ENCODE data around the gene POLN. TPM values are rescaled to one million over a fixed set of nuclear protein-coding genes. Genes with fewer than 3 reads are reported as not detected.
"Not testable (repeated sequence)": the region's sequence is repeated elsewhere in the genome, so short reads cannot be mapped to it uniquely, and the experiment has no call there.

The POLN gene
- total and polyA plus RNA-seq, 2 donors from 2014 or later: 1.3 to 3.8 TPM

DNA sequence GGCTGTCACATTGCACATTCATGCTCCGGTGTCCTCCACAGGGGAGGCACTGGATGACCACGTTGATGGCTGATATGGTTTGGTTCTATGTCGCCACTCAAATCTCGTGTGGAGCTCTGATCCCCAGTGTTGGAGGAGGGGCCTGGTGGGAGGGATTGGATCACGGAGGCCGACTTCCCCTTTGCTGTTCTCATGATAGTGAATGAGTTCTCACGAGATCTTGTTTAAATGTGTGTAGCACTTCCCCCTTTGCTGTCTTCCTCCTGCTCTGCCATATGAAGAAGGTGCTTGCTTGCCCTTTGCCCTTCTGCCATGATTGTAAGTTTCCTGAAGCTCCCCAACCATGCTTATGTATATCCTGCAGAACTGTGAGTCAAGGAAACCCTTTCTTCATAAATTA, 205.1 kb downstream of the POLN start:
- Histone ChIP-seq H3K4me3 (ENCODE audit: low read length in 3 of 3) (no peak overlapping the region), H3K27me3 (ENCODE audit: control insufficient read depth, insufficient read depth, low read length) (no peaks in the 10 kb centered on the region), H3K36me3 (ENCODE audit: control insufficient read depth in 2 of 3, insufficient read depth in 3 of 3, low read length in 3 of 3) (no peaks in the 10 kb centered on the region), H3K9ac (ENCODE audit: low read length in 3 of 3) (no peak overlapping the region), H3K9me3 (ENCODE audit: control insufficient read depth in 2 of 3, insufficient read depth in 1 of 3, low read length in 3 of 3) (no peaks in the 10 kb centered on the region), H3K27ac (ENCODE audit: low read depth in 2 of 2, low read length in 2 of 2) (no peak overlapping the region), H3K4me1 (ENCODE audit: control insufficient read depth in 2 of 3, insufficient read depth in 2 of 3, low read depth in 1 of 3, low read length in 3 of 3) (peaks cover 0 to 4% (median 0%) of the 10 kb centered on the region in 3 donors)
- TF ChIP-seq, protein P1, sequence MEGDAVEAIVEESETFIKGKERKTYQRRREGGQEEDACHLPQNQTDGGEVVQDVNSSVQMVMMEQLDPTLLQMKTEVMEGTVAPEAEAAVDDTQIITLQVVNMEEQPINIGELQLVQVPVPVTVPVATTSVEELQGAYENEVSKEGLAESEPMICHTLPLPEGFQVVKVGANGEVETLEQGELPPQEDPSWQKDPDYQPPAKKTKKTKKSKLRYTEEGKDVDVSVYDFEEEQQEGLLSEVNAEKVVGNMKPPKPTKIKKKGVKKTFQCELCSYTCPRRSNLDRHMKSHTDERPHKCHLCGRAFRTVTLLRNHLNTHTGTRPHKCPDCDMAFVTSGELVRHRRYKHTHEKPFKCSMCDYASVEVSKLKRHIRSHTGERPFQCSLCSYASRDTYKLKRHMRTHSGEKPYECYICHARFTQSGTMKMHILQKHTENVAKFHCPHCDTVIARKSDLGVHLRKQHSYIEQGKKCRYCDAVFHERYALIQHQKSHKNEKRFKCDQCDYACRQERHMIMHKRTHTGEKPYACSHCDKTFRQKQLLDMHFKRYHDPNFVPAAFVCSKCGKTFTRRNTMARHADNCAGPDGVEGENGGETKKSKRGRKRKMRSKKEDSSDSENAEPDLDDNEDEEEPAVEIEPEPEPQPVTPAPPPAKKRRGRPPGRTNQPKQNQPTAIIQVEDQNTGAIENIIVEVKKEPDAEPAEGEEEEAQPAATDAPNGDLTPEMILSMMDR (IDR thresholded peaks at IDR 0.05; ENCODE audit: borderline replicate concordance, extremely low read depth, insufficient read depth): no peak
- DNase-seq (peak in 1 of 5 donors; percentile 16), FAIRE-seq (no peak)
- intact Hi-C loops (cut with DNase I): no loop called here

DNA sequence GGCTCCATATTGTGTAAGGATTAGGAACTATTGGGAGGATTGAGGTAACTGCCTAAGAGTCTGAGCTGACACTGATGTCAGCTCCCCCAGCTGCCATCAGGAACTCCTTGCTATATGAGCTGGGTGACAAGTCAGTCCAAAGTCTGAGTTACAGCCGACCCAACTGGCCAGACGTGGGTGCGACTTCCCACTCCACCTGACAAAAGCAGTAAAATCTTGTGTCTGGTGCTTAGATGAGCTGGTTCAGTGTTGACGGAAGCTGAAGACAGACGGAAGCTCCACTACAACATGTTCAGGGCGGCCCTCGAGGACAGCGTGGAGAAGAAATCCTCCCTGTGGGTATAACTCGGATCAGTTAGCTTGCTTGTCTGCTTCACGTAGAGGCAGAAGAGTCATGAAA, 205.6 kb downstream of the POLN start:
- intact Hi-C loops (cut with DNase I): no loop called here
- no peak overlapping the region for H3K9ac ChIP-seq (ENCODE audit: low read length in 3 of 3)
- DNase-seq (peak in 2 of 5 donors; percentile 6 to 26), FAIRE-seq (no peak)
- no peaks in the 10 kb centered on the region for H3K27me3 ChIP-seq (ENCODE audit: control insufficient read depth, insufficient read depth, low read length)
- TF ChIP-seq, protein P1 (IDR thresholded peaks at IDR 0.05; ENCODE audit: borderline replicate concordance, extremely low read depth, insufficient read depth): no peak
- H3K27ac ChIP-seq (ENCODE audit: low read depth in 2 of 2, low read length in 2 of 2): no peak overlapping the region
- no peak overlapping the region for H3K4me3 ChIP-seq (ENCODE audit: low read length in 3 of 3)
- peaks cover 0 to 2% (median 0%) of the 10 kb centered on the region in 3 donors for H3K4me1 ChIP-seq (ENCODE audit: control insufficient read depth in 2 of 3, insufficient read depth in 2 of 3, low read depth in 1 of 3, low read length in 3 of 3)
- no peaks in the 10 kb centered on the region for H3K36me3 ChIP-seq (ENCODE audit: control insufficient read depth in 2 of 3, insufficient read depth in 3 of 3, low read length in 3 of 3)
- no peaks in the 10 kb centered on the region for H3K9me3 ChIP-seq (ENCODE audit: control insufficient read depth in 2 of 3, insufficient read depth in 1 of 3, low read length in 3 of 3)

DNA sequence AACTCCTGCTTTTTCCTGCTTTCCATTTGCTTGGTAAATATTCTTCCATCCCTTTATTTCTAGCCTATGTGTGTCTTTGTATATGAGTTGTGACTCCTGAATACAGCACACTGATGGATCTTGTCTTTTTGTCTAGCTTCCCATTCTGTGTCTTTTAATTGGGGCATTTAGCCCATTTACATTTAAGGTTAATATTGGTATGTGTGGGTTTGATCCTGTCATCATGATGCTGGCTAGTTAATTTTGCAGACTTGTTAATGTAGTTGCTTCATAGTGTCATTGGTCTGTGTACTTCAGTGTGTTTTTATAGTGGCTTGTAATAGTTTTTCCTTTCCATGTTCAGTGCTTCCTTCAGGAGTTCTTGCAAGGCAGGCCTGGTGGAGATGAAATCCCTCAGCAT, 210.8 kb downstream of the POLN start:
- FAIRE-seq; intact Hi-C loops (cut with DNase I); H3K9me3 ChIP-seq (ENCODE audit: control insufficient read depth in 2 of 3, insufficient read depth in 1 of 3, low read length in 3 of 3); H3K36me3 ChIP-seq (ENCODE audit: control insufficient read depth in 2 of 3, insufficient read depth in 3 of 3, low read length in 3 of 3); H3K4me3 ChIP-seq (ENCODE audit: low read length in 3 of 3); DNase-seq; H3K9ac ChIP-seq (ENCODE audit: low read length in 3 of 3); H3K27ac ChIP-seq (ENCODE audit: low read depth in 2 of 2, low read length in 2 of 2); H3K27me3 ChIP-seq (ENCODE audit: control insufficient read depth, insufficient read depth, low read length); H3K4me1 ChIP-seq (ENCODE audit: control insufficient read depth in 2 of 3, insufficient read depth in 2 of 3, low read depth in 1 of 3, low read length in 3 of 3): not testable (repeated sequence)

DNA sequence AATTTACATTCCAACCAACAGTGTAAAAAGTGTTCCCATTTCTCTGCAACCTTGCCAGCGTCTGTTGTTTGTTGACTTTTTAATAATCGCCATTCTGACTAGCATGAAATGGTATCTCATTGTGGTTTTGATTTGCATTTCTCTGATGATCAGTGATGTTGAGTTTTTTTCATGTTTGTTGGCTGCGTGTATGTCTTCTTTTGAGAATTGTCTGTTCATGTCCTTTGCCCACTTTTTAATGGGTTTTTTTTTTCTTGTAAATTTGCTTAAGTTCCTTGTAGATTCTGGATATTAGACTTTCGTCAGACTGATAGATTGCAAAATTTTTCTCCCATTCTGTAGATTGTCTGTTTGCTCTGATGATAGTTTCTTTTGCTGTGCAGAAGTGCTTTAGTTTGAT, 214.8 kb downstream of the POLN start:
- FAIRE-seq; H3K9ac ChIP-seq (ENCODE audit: low read length in 3 of 3); H3K4me3 ChIP-seq (ENCODE audit: low read length in 3 of 3); H3K9me3 ChIP-seq (ENCODE audit: control insufficient read depth in 2 of 3, insufficient read depth in 1 of 3, low read length in 3 of 3); intact Hi-C loops (cut with DNase I); H3K4me1 ChIP-seq (ENCODE audit: control insufficient read depth in 2 of 3, insufficient read depth in 2 of 3, low read depth in 1 of 3, low read length in 3 of 3); H3K27me3 ChIP-seq (ENCODE audit: control insufficient read depth, insufficient read depth, low read length); H3K27ac ChIP-seq (ENCODE audit: low read depth in 2 of 2, low read length in 2 of 2); DNase-seq; H3K36me3 ChIP-seq (ENCODE audit: control insufficient read depth in 2 of 3, insufficient read depth in 3 of 3, low read length in 3 of 3): not testable (repeated sequence)

DNA sequence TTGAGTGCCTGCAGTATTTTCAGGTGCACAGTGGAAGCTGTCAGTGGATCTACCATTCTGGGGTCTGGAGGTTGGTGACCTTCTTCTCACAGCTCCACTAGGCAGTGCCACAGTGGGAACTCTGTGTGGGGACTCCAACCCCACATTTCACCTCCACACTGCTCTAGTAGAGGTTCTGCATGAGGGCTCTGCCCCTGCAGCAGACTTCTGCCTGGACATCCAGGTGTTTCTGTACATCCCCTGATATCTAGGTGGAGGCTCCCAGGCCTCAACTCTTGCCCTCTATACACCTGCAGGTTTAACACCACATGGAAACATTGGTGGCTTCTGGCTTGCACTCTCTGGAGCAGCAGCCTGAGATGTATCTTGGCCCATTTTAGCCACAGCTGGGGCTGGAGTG, 216.1 kb downstream of the POLN start:
- TF ChIP-seq, protein P1 (IDR thresholded peaks at IDR 0.05; ENCODE audit: borderline replicate concordance, extremely low read depth, insufficient read depth): no peak
- Histone ChIP-seq H3K9me3 (ENCODE audit: control insufficient read depth in 2 of 3, insufficient read depth in 1 of 3, low read length in 3 of 3) (no peaks in the 10 kb centered on the region), H3K36me3 (ENCODE audit: control insufficient read depth in 2 of 3, insufficient read depth in 3 of 3, low read length in 3 of 3) (no peaks in the 10 kb centered on the region), H3K27me3 (ENCODE audit: control insufficient read depth, insufficient read depth, low read length) (no peaks in the 10 kb centered on the region), H3K4me1 (ENCODE audit: control insufficient read depth in 2 of 3, insufficient read depth in 2 of 3, low read depth in 1 of 3, low read length in 3 of 3) (no peaks in the 10 kb centered on the region), H3K27ac (ENCODE audit: low read depth in 2 of 2, low read length in 2 of 2) (no peak overlapping the region), H3K4me3 (ENCODE audit: low read length in 3 of 3) (no peak overlapping the region), H3K9ac (ENCODE audit: low read length in 3 of 3) (no peak overlapping the region)
- DNase-seq (no peak), FAIRE-seq (no peak)
- intact Hi-C loops (cut with DNase I): no loop called here
